GM23338 (cell line): ENCODE data around the gene CASP3. TPM values are rescaled to one million over a fixed set of nuclear protein-coding genes. Genes with fewer than 3 reads are reported as not detected.

Source experiments
- ATAC-seq: fragments of 200-7000 bp; cut with Tn5 transposase; 3 replicates; pipeline ENCODE4 v1.9.1; 2020
- DNase-seq: peaks from one replicate; pipeline ENCODE4 v3.0.0-alpha.2; 2015; ENCODE audit warnings: low spot score
- H2AFZ ChIP-seq: fragments of 200-600 bp; sonication (generic); 2 replicates; pipeline ENCODE4 v1.8.0; 2016; ENCODE audit warnings: antibody characterized with exemption, mild to moderate bottlenecking, moderate library complexity
- H3F3A ChIP-seq: fragments of 200-600 bp; sonication (generic); replicated peaks from 2 replicates; pipeline ENCODE4 v1.8.0; 2017; ENCODE audit warnings: antibody characterized with exemption, mixed run types, low read depth
- H3K27ac ChIP-seq: fragments of 200-600 bp; sonication (generic); 2 replicates; pipeline ENCODE4 v1.6.1; 2016; ENCODE audit warnings: low read depth
- H3K27me3 ChIP-seq: fragments of 200-600 bp; sonication (generic); 2 replicates; pipeline ENCODE4 v1.8.0; 2016; ENCODE audit warnings: mild to moderate bottlenecking, mixed run types, moderate library complexity; ENCODE audit not compliant: insufficient read depth
- H3K36me3 ChIP-seq: fragments of 200-600 bp; sonication (generic); 2 replicates; pipeline ENCODE4 v1.8.0; 2016; ENCODE audit warnings: mild to moderate bottlenecking; ENCODE audit not compliant: insufficient read depth
- H3K4me1 ChIP-seq: fragments of 200-600 bp; sonication (generic); 2 replicates; pipeline ENCODE4 v1.8.0; 2016; ENCODE audit warnings: mild to moderate bottlenecking, moderate library complexity; ENCODE audit not compliant: insufficient read depth
- H3K4me2 ChIP-seq: fragments of 200-600 bp; sonication (generic); 2 replicates; pipeline ENCODE4 v1.7.1; 2017; ENCODE audit warnings: mixed run types
- H3K4me3 ChIP-seq: fragments of 200-600 bp; sonication (generic); 2 replicates; pipeline ENCODE4 v1.6.1; 2016; ENCODE audit warnings: mixed run types
- H3K79me2 ChIP-seq: fragments of 200-600 bp; sonication (generic); replicated peaks from 2 replicates; pipeline ENCODE4 v1.8.0; 2017; ENCODE audit warnings: mild to moderate bottlenecking; ENCODE audit not compliant: insufficient read depth
- H3K9me2 ChIP-seq: fragments of 200-600 bp; sonication (generic); 2 replicates; pipeline ENCODE4 v1.8.0; 2017; ENCODE audit not compliant: insufficient read depth
- H4K20me1 ChIP-seq: fragments of 200-600 bp; sonication (generic); replicated peaks from 2 replicates; pipeline ENCODE4 v1.8.0; 2017; ENCODE audit warnings: mild to moderate bottlenecking; ENCODE audit not compliant: insufficient read depth
- H3K27ac Mint-ChIP-seq: 2 replicates; pipeline ENCODE4 v1.8.0; 2020; ENCODE audit warnings: inconsistent platforms, mild to moderate bottlenecking, moderate library complexity, mixed read lengths
- H3K27me3 Mint-ChIP-seq: 3 replicates; pipeline ENCODE4 v1.8.0; 2022; ENCODE audit warnings: low read depth, mild to moderate bottlenecking, moderate library complexity, mixed read lengths, inconsistent platforms; ENCODE audit not compliant: insufficient read depth, poor library complexity
- H3K36me3 Mint-ChIP-seq: 3 replicates; pipeline ENCODE4 v1.8.0; 2021; ENCODE audit warnings: low read depth, mild to moderate bottlenecking, inconsistent platforms, moderate library complexity, mixed read lengths
- H3K4me1 Mint-ChIP-seq: 3 replicates; pipeline ENCODE4 v1.8.0; 2020; ENCODE audit warnings: mild to moderate bottlenecking, inconsistent platforms, mixed read lengths
- H3K4me3 Mint-ChIP-seq: 3 replicates; pipeline ENCODE4 v1.8.0; 2021; ENCODE audit warnings: moderate library complexity, mild to moderate bottlenecking, inconsistent platforms, mixed read lengths
- H3K9me3 Mint-ChIP-seq: 3 replicates; pipeline ENCODE4 v1.8.0; 2020; ENCODE audit warnings: moderate library complexity, mild to moderate bottlenecking, inconsistent platforms, mixed read lengths
- CREB1 ChIP-seq: fragments of 250-450 bp; sonication (Bioruptor Pico); IDR thresholded peaks from 2 replicates; pipeline ENCODE4 v1.5.0; 2020; ENCODE audit warnings: low read depth, mild to moderate bottlenecking, moderate library complexity
- EZH2 ChIP-seq: fragments of 200-600 bp; sonication (generic); IDR thresholded peaks from one replicate; pipeline ENCODE4 v1.8.0; 2017; ENCODE audit warnings: antibody characterized with exemption, mild to moderate bottlenecking, low read depth; ENCODE audit not compliant: unreplicated experiment
- JUNB ChIP-seq: IDR thresholded peaks from one replicate; pipeline ENCODE4 v1.6.1; 2016; ENCODE audit warnings: antibody characterized with exemption; ENCODE audit not compliant: unreplicated experiment
- NANOG ChIP-seq: IDR thresholded peaks from 2 replicates; pipeline ENCODE4 v1.6.1; 2016; ENCODE audit warnings: antibody characterized with exemption, borderline replicate concordance
- POLR2AphosphoS5 ChIP-seq: IDR thresholded peaks from 2 replicates; pipeline ENCODE4 v1.6.1; 2016; ENCODE audit warnings: antibody characterized with exemption, low read depth
- STAT1 ChIP-seq: IDR thresholded peaks from one replicate; pipeline ENCODE4 v1.6.1; 2016; ENCODE audit warnings: antibody characterized with exemption; ENCODE audit not compliant: unreplicated experiment
- ZNF114 ChIP-seq: fragments of 250-450 bp; sonication (Bioruptor Pico); IDR thresholded peaks from 2 replicates; pipeline ENCODE4 v1.5.0; 2020; ENCODE audit warnings: mild to moderate bottlenecking, moderate library complexity
- ZNF331 ChIP-seq: fragments of 250-450 bp; sonication (Bioruptor Pico); IDR thresholded peaks from 2 replicates; pipeline ENCODE4 v1.5.0; 2020; ENCODE audit warnings: low read depth, mild to moderate bottlenecking, moderate library complexity
- polyA plus RNA-seq: library from polyadenylated mRNA; unstranded; fragments of >200 nt; fragmentation: Nextera tagmentation; extraction: Ambion mirVana; gene quantifications from 2 replicates; pipeline ENCODE4 v1.2.1, GENCODE V29; 2016
- total RNA-seq: library from RNA; depleted of rRNA; stranded (reverse); fragments of >200 nt; shearing (Covaris generic); gene quantifications from 2 replicates; pipeline ENCODE4 v1.2.3, GENCODE V29; 2014
- TF ChIP-seq, protein P1 (sequence below), 2 experiments: fragments of 200-600 bp in 1 of 2; sonication (generic) in 1 of 2; conservative IDR thresholded peaks; 2 replicates each; pipeline versions ENCODE4 v1.5.1 to v1.6.1; 2016 to 2017; ENCODE audit warnings: antibody characterized with exemption in 2 of 2, low read depth in 2 of 2, mild to moderate bottlenecking in 2 of 2, moderate library complexity in 1 of 2
- TF ChIP-seq, protein P2 (sequence below): IDR thresholded peaks from one replicate; pipeline ENCODE4 v1.6.1; 2018; ENCODE audit warnings: antibody characterized with exemption; ENCODE audit not compliant: unreplicated experiment

Gene CASP3
- total and polyA plus RNA-seq, 2 experiments from 2014 or later = 50.5 to 84.4 TPM

DNA sequence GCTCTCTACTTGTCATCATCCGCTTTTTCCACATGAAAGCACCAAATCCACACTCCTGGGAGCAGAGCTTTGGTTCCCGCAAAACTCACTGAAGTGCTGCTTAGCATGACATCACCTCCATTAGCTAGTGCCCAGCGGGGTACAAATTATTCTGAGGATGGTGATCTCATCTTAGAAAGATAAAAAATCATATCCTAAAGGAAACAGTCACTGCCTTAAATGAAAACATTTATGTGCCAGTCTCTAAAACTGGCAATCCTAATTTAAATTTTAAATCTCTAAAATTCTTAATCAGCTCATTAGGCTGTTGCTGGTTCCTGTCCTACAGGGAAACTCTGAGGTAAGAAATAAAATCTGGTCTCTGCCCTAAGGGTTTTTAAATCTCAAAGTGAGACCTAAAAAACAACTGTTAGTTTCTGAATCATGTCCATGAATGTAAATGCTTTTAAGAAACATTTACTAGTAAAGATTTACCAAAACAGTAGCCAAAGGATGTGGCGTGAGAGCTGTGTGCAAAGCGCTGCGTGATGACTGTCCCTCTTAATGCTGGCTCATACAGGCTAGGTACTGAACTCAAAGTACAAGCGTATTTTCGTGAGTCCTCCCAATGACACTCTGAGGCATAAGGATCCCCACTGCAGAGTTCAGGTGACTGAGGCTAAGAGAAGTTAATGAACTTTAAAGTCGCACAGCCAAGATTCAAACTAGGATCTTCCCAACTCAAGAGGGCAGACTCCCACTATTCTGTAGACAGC, 4.5 kb downstream of the CASP3 start:
- H3K36me3 Mint-ChIP-seq = peaks cover 41% of the 10 kb centered on the region
- H3K27ac Mint-ChIP-seq = peak overlapping the region; percentile 54; the same call in 1 of the 2 replicates
- H3K27me3 Mint-ChIP-seq = peaks cover 7% of the 10 kb centered on the region
- no peaks in the 10 kb centered on the region for H3K27me3 ChIP-seq
- H3K79me2 ChIP-seq = peaks cover 89% of the 10 kb centered on the region
- no peaks in the 10 kb centered on the region for H3F3A ChIP-seq
- H3K9me3 Mint-ChIP-seq = no peaks in the 10 kb centered on the region; the same call in 2 of the 3 replicates
- no peak for TF ChIP-seq POLR2AphosphoS5
- no peak for TF ChIP-seq ZNF331 (CRISPR knock-in tag)
- TF ChIP-seq, protein P1, sequence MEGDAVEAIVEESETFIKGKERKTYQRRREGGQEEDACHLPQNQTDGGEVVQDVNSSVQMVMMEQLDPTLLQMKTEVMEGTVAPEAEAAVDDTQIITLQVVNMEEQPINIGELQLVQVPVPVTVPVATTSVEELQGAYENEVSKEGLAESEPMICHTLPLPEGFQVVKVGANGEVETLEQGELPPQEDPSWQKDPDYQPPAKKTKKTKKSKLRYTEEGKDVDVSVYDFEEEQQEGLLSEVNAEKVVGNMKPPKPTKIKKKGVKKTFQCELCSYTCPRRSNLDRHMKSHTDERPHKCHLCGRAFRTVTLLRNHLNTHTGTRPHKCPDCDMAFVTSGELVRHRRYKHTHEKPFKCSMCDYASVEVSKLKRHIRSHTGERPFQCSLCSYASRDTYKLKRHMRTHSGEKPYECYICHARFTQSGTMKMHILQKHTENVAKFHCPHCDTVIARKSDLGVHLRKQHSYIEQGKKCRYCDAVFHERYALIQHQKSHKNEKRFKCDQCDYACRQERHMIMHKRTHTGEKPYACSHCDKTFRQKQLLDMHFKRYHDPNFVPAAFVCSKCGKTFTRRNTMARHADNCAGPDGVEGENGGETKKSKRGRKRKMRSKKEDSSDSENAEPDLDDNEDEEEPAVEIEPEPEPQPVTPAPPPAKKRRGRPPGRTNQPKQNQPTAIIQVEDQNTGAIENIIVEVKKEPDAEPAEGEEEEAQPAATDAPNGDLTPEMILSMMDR (conservative IDR thresholded peaks at IDR 0.05; ENCODE audit: low read depth in 2 of 2) = 0 out of 4 replicates have a peak, but pooled peaks of 1 of the 2 experiments have one; percentile 2
- H3K4me1 ChIP-seq = peaks cover 46% of the 10 kb centered on the region
- ATAC-seq (peak; percentile 2; the same call in 1 of the 3 replicates), DNase-seq (peak; percentile 24)
- peaks cover 32% of the 10 kb centered on the region for H4K20me1 ChIP-seq
- no peaks in the 10 kb centered on the region for H3K36me3 ChIP-seq
- H3K4me2 ChIP-seq = peak overlapping the region; percentile 58
- no peak overlapping the region for H2AFZ ChIP-seq
- H3K9me2 ChIP-seq = no peaks in the 10 kb centered on the region
- H3K4me3 ChIP-seq = 0 out of 2 replicates have a peak overlapping the region, but pooled peaks have one; percentile 12
- 0 out of 3 replicates have a peak overlapping the region, but pooled peaks have one; percentile 40 for H3K4me3 Mint-ChIP-seq
- H3K27ac ChIP-seq = peak overlapping the region; percentile 71
- peaks cover 66% of the 10 kb centered on the region for H3K4me1 Mint-ChIP-seq

DNA sequence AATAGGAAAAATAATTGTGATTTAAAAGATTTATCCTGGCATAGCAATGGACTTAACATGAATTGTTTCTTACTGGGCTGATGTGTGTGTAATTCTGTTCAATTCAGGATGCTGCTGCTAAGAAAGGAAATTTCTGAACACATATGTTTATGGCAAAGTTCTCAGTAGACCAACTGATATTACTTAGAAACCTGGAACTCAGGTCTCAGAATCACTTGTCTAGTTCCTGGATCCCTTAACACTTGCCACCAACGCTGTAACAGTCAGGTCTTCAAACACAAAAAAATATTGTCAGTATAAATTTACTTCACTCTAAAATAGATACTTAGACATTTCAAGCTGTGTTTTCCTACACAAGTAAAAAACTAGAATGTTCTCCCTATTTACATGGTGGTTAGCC, 5.5 kb downstream of the CASP3 start:
- H3K27ac Mint-ChIP-seq = peak overlapping the region; percentile 50; the same call in 1 of the 2 replicates
- no peak for ATAC-seq
- DNase-seq = no peak
- H3K9me3 Mint-ChIP-seq = no peaks in the 10 kb centered on the region; the same call in 2 of the 3 replicates
- Histone ChIP-seq H4K20me1 (peaks cover 39% of the 10 kb centered on the region), H3K4me2 (peak overlapping the region; percentile 56), H3K36me3 (no peaks in the 10 kb centered on the region), H3K79me2 (peaks cover 99% of the 10 kb centered on the region), H3F3A (no peaks in the 10 kb centered on the region), H3K4me3 (no peak overlapping the region), H2AFZ (no peak overlapping the region), H3K4me1 (peaks cover 46% of the 10 kb centered on the region), H3K27me3 (no peaks in the 10 kb centered on the region), H3K9me2 (no peaks in the 10 kb centered on the region), H3K27ac (peak overlapping the region; percentile 28; the same call in 1 of the 2 replicates)
- peaks cover 6% of the 10 kb centered on the region for H3K27me3 Mint-ChIP-seq
- peaks cover 69% of the 10 kb centered on the region for H3K4me1 Mint-ChIP-seq
- H3K4me3 Mint-ChIP-seq = peak overlapping the region; percentile 34
- H3K36me3 Mint-ChIP-seq = peaks cover 46% of the 10 kb centered on the region
- no peak for TF ChIP-seq STAT1
- TF ChIP-seq NANOG = no peak
- TF ChIP-seq, protein P2, sequence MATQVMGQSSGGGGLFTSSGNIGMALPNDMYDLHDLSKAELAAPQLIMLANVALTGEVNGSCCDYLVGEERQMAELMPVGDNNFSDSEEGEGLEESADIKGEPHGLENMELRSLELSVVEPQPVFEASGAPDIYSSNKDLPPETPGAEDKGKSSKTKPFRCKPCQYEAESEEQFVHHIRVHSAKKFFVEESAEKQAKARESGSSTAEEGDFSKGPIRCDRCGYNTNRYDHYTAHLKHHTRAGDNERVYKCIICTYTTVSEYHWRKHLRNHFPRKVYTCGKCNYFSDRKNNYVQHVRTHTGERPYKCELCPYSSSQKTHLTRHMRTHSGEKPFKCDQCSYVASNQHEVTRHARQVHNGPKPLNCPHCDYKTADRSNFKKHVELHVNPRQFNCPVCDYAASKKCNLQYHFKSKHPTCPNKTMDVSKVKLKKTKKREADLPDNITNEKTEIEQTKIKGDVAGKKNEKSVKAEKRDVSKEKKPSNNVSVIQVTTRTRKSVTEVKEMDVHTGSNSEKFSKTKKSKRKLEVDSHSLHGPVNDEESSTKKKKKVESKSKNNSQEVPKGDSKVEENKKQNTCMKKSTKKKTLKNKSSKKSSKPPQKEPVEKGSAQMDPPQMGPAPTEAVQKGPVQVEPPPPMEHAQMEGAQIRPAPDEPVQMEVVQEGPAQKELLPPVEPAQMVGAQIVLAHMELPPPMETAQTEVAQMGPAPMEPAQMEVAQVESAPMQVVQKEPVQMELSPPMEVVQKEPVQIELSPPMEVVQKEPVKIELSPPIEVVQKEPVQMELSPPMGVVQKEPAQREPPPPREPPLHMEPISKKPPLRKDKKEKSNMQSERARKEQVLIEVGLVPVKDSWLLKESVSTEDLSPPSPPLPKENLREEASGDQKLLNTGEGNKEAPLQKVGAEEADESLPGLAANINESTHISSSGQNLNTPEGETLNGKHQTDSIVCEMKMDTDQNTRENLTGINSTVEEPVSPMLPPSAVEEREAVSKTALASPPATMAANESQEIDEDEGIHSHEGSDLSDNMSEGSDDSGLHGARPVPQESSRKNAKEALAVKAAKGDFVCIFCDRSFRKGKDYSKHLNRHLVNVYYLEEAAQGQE = no peak
- TF ChIP-seq CREB1 (CRISPR knock-in tag) = no peak
- TF ChIP-seq EZH2 = no peak
- no peak for TF ChIP-seq JUNB
- TF ChIP-seq ZNF114 = no peak
- TF ChIP-seq POLR2AphosphoS5 = no peak
- TF ChIP-seq, protein P1 (conservative IDR thresholded peaks at IDR 0.05; ENCODE audit: low read depth in 2 of 2) = no peak
